ENCODE measurements around the gene PSEN2.

Gene PSEN2

DNA sequence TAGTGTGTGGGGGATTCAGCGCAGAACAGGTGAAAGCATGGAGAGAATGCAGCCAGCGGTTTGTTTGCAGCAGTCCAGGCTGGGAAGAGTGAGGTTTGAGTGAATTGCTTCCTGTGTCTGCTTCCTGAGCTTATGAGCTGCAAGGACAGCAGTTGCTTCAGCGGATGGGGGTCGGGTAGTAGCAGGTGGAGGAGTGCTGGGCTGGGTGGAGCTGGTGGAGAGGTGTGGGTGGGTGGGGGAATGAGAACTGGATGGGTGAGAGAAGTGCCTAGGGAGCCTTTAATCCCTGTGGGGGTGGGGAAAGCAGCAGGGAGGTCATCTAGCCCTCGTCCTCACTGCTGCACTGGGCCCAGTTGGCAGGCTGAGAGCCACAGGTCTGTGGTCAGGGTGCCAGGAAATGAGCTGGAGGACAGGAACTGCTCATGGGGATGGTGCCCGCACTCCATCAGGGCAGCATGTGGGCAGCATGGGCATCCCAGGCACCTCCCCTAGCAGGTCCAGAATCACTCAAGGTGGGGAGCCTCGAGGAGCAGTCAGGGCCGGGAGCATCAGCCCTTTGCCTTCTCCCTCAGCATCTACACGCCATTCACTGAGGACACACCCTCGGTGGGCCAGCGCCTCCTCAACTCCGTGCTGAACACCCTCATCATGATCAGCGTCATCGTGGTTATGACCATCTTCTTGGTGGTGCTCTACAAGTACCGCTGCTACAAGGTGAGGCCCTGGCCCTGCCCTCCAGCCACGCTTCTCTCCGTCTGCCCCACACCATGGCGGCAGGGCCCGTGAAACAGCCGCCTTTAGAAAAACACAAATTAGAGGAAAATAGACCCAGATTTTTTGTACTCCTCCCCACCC, 14.8 kb downstream of the PSEN2 start:
- no peak for DNase-seq (ENCODE audit: low read depth in 4 of 4, low spot score in 1 of 4)

DNA sequence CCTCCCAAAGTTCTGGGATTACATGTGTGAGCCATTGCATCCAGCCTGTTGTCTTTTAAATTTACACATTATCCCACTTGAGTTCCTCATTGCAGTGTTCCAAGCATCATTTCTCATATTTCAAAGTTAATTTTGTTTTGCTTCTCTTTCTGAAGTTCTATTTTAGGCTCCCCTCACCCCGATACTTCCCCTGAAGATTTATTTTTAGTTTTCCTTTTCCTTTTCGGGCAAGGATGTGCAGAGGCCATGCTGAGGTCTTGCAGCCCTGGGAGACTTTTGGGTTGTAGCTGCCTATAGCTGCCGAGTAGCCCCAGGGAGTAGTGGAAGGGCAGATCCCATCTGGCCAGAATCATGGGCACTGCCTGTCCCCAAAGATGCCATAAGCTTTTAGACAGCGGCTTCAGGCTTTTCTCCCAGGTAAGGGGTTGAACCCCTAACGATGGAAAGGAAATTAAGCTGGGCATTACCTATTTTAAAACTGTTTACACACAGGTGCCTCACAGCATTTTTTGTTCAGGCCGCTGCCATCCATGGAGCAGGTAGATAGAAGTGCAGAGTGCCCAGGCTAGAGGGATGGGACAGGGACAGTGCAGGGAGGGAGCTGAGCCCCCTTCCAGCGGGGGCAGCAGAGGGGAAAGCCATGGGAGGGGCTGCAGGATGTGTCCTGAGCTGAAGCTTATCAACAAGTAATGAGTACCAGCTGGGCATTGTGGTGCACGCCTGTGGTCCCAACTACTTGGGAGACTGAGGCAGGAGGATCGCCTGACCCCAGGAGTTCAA, 15.9 kb downstream of the PSEN2 start:
- DNase-seq (ENCODE audit: low read depth in 4 of 4, low spot score in 1 of 4): no peak

DNA sequence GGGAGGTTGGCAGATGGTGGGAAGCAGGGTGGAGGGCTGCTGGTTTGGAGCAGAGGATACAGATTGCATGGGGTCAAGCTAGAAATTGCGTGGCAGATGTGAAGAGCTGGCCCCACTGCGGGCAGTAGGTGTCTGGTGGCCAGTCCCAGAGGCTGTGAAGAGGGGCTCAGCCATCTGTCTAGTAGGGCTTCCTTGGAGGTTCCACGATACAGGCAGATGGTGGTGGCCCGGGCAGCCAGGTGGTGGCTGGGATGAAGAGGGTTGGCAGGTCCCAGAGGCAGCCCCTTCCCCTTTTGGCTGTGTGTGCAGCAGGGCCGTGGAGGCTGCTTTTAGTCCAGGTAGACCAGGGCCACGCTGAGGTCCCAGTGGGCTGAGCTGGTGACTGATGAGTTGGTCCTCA, 16.6 kb downstream of the PSEN2 start:
- no peak for DNase-seq (ENCODE audit: low read depth in 4 of 4, low spot score in 1 of 4)

DNA sequence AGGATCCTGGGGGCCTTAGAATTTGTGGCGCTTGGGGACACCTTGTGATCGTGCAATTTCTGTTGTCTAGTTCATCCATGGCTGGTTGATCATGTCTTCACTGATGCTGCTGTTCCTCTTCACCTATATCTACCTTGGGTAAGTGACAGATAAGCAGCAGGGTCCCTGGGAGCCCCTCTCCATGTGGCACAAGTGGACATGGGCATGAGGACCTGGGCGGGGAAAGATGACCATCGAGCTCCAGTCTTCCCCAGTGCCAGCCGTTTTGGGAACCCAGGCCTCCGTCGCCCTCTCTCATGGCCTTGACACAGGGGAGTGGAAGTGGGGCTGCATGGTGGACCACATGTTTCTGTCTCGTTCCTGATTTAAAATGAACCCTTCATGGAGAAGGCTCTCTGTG, 17.6 kb downstream of the PSEN2 start:
- no peak for DNase-seq (ENCODE audit: low read depth in 4 of 4, low spot score in 1 of 4)

DNA sequence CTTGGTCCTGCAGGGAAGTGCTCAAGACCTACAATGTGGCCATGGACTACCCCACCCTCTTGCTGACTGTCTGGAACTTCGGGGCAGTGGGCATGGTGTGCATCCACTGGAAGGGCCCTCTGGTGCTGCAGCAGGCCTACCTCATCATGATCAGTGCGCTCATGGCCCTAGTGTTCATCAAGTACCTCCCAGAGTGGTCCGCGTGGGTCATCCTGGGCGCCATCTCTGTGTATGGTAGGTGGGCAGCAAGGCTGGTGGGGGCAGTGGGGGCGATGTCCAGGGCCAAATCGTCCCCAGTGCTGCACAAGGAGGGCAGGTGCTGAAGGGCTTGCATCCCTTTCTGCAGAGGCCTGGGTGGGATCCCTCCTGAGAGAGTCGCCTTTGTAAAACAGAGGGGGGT, 18.4 kb downstream of the PSEN2 start:
- no peak for DNase-seq (ENCODE audit: low read depth in 4 of 4, low spot score in 1 of 4)

DNA sequence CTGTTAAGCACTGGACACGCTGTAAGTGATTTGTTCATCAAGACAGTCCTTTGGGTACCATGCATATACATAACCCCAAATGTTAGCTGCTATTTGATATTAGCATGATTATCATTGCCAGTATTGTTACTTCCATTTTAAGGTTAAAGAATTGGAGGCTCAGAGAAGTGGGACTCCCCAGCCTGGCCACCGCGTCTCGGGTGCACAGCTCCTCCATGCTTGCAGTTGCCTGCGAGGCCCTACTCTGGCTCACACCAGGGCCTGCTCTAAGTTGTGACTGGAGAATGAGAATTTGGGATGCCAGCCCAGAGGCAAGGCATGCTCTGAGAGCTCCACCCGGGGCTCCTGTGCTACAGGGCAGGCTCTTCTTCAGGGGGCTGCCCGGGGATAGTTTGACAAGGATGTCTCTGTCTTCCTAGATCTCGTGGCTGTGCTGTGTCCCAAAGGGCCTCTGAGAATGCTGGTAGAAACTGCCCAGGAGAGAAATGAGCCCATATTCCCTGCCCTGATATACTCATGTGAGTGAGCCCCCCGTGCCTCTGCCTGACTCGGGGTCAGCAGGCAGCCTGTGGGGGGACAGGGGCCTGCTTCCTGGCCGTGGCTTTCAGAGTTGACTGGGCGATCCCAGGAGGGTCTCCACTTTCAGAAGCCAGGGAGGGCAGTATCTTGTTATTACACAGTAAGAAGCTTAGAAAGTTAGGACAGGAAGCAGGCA, 19.4 kb downstream of the PSEN2 start:
- no peak for DNase-seq (ENCODE audit: low read depth in 4 of 4, low spot score in 1 of 4)

DNA sequence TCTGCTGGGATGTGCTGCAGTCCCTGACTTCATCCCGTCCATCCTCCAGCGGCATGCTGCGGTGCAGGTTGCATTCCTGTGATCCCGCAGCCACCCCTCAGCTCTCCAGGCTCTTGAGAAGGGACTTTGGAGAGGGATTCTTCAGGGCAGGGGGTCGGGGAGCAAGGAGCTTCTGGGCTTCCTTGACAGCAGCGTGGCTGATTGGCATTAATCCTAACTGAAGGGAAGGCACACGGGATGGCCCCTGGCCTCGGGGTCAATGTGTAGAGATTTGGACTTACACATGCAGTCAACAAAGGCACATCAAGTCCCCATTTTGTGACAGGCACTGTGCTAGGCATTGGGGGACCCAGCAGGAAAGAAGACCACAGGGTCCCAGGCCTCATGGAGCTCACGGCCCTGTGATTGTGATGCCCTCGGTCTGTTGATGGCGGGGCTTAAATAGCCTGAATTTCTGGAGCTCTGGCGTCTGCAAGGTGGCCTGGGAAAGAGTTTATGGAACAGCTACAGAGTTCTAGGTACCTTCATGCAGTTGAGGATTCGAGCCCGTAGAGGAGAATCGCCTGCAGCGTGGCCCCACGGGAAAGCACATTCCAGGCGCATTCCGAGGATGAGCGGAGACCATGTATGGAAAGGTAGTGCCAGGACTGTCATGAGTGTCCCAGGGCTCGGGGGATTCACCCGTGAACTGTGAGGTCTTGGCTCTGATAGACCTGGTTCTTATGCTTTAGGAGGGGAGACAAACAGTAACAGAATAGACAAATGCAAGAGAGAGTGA, 20.1 kb downstream of the PSEN2 start:
- no peak for DNase-seq (ENCODE audit: low read depth in 4 of 4, low spot score in 1 of 4)

DNA sequence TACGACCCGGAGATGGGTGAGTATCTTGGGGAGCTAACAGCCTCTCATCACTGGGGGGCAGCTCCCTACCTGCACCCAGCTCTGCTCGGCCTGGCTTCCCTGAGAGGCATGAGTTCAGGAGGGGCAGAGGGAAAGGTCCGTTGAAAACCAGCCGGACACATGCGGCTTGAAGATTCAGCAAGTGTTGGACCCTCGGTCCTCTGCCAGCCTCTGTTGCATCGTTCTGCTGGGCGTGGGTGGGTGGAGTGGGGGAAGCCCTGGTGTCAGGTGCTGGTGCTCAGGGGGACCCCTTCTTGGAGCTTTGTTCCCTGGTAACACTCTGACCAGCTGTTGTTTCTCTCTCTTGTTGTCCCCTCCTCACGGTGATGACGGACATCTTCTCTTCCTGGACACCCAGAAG, 20.9 kb downstream of the PSEN2 start:
- no peak for DNase-seq (ENCODE audit: low read depth in 4 of 4, low spot score in 1 of 4)

DNA sequence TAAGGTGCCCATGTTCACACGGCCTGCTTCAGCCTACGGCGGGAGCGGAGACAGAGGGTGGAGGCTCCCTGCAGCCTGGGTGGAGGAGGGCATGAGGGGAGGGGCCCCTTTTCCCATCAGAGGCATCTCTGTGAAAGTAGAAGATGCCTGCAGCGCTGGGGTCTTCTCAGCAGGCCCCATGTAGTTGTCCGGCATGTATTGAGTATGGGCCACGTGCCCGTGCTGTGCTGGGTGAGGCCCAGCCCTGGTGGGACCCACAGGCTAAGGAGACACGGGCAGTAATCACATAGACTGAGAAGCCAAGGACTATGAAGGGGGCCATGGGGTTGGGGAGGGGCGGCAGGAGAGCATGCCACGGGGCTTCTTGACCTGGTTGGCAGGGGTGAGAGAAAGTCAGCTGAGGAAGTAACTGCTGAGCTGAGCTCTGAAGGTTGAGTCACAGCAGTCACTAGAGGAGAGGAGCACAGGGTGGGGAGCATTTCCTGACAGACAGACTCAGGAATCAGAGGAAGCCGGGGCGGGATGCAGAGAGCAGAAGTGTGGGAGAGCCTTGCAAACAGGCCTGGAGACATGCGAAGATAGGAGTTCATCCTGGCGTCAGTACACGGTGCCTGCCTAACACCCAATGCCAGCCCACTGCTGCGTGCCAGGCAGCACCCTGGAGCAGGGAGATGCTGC, 21.6 kb downstream of the PSEN2 start:
- DNase-seq (ENCODE audit: low read depth in 4 of 4, low spot score in 1 of 4): no peak

DNA sequence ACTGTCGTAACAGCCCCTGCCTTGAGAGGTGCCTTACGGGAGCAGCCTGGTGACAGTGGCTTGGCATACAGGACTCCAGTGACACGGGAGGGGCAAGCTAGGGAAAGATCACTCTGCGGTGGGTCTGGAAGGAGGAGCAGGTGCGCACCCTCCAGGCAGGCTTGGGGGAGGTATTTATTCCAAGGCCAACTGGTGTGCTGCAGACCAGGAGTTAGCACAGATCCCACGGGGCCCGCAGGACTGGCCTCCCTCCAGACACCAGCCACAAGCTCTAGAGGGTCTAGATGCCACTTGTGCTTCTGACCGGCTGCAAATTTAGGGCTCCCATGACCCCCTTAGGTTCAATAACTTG, 22.1 kb downstream of the PSEN2 start:
- DNase-seq (ENCODE audit: low read depth in 4 of 4, low spot score in 1 of 4): no peak

DNA sequence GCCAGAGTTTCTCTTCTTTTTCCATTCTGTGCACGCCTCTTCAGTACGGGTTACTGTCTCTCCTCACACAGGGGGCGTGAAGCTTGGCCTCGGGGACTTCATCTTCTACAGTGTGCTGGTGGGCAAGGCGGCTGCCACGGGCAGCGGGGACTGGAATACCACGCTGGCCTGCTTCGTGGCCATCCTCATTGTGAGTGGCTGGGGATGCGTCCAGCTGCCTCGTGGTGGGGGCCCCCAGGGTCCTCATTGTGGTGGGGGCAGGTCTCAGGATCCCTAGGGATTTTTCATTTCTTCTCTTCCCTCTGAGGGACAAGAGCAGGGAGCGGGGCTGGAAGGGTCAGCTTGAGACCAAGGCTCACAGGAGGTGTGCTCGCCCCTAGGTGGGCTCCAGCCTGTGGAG, 23.5 kb downstream of the PSEN2 start:
- DNase-seq (ENCODE audit: low read depth in 4 of 4, low spot score in 1 of 4): no peak

DNA sequence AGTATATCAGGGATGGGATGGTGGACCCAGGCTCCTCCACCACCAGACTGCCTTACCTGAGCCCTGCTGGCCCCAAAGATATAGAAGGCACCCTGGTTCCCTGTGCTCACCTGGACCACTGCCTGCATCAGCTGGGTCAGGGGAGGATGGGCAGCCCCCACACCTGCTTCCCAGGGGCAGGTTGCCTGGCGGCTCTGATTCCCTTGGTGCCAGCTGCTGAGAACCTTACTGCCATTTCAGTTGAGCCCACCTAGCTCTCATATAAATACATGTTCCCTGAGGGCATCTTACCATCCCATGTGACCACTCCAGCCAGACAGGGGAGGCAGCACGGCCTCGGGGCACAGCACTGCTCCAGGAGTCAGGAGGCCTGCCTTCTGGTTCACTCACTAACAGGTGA, 24.4 kb downstream of the PSEN2 start:
- no peak for DNase-seq (ENCODE audit: low read depth in 4 of 4, low spot score in 1 of 4)

DNA sequence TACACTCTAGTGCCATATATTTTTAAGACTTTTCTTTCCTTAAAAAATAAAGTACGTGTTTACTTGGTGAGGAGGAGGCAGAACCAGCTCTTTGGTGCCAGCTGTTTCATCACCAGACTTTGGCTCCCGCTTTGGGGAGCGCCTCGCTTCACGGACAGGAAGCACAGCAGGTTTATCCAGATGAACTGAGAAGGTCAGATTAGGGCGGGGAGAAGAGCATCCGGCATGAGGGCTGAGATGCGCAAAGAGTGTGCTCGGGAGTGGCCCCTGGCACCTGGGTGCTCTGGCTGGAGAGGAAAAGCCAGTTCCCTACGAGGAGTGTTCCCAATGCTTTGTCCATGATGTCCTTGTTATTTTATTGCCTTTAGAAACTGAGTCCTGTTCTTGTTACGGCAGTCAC, 25.2 kb downstream of the PSEN2 start:
- no peak for DNase-seq (ENCODE audit: low read depth in 4 of 4, low spot score in 1 of 4)

DNA sequence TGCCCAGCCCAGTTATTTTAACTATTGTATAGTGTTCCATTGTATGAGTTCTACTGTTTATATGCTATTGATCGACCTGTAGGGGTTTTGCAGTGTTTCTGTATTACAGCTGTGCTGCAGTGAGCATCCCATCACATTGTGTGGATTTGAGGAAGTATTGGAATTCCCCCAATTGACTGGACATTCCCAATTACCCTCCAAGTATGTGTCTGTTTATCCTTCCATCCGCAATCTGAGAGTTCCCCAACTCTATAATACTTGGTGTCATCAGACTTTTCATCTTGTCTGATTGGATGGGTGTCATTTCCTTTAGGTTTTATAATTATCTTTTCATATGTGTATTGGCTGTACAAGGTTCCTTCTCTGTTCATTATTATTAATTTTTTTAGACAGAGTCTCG, 27.8 kb downstream of the PSEN2 start:
- DNase-seq (ENCODE audit: low read depth in 4 of 4, low spot score in 1 of 4): no peak

DNA sequence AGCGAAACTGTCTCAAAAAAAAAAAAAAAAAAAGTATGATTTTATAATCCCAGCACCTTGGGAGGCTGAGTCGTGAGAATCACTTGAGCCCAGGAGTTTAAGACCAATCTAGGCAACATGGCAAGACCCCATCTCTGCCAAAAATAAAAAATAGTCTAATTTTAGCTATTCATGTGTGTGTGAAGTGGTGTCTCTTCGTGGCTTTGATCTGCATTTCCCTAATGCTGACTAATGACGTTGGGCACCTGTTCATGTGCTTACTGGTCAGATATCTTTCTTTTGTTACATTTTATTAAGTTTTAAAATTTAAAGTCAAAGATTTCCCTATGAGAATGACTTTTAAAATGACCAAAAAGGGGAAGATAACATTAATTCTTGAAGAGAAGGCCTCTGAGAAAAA, 31.0 kb downstream of the PSEN2 start:
- DNase-seq (ENCODE audit: low read depth in 4 of 4, low spot score in 1 of 4): no peak

DNA sequence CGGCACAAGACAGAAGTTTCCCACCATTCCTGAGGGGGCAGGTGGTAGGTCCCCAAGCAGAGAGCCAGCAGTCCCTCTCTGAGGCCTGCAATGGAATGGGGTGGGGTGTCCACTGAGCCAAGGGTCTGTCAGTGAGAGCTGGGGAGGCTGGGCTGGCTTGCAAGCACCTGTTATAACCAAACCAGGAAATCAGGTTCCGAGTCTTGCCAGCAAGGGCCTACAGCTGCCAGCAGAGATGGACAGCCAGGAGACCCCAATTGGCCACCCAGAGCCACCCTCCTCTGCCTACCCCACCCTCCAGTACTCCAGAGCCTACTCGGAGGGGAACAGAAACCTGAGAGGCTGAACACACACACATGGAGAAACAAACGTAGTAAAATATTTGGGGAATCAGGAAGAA, 32.2 kb downstream of the PSEN2 start:
- DNase-seq (ENCODE audit: low read depth in 4 of 4, low spot score in 1 of 4): no peak

DNA sequence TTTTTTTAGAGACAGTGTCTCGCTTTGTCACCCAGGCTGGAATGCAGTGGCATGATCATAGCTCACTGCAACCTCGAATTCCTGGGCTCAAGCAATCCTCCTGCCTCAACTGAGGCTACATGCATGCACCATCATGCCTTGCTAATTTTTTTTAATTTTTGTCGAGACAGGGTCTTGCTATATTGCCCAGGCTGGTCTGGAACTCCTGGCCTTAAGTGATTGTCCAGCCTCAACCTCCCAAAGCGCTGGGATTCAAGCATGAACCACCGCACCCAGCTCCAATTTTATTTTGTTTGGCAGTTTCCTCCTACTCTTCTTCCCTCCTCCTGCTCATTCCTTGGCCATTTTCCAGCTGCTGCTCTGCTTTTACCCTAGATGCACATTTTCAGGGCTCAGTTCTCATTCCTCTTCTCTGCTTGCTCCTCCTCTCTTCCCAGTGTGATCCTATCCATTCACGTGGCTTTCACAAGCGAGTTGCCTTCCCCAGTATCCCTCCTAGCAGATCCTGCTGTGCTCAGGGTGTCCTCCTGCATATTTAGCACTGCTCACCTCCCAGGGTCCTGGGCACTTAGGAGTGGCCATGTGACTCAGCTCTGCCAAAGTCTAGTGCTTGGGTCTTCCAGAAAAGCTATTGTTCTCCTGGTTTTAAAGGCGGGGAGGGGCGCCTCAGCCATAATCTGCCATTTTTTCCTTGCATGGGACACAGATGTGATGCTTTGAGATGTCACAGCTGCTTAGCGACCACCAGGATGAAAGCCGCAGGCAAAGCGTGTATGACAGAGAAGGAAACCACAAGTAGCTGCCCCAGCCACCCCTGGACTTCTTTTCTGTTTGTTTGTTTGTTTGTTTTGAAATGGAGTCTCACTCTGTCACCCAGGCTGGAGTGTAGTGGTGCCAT, 33.7 kb downstream of the PSEN2 start:
- DNase-seq (ENCODE audit: low read depth in 4 of 4, low spot score in 1 of 4): no peak

DNA sequence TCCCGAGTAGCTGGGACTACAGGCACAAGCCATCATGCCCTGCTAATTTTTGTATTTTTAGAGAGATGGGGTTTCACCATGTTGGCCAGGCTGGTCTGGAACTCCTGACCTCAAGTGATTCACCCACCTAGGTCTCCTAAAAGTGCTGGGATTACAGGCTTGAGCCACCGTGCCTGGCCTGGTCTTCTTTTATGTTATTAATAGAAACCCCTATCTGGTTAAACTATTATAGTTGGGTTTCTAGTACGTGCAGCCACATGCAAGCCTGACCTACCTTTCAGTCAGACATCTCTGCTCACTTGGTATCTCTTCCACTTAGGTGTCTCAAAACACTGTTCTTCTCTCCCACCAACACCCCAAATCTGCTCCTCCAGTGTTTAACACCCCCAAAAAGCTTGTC, 34.4 kb downstream of the PSEN2 start:
- no peak for DNase-seq (ENCODE audit: low read depth in 4 of 4, low spot score in 1 of 4)

DNA sequence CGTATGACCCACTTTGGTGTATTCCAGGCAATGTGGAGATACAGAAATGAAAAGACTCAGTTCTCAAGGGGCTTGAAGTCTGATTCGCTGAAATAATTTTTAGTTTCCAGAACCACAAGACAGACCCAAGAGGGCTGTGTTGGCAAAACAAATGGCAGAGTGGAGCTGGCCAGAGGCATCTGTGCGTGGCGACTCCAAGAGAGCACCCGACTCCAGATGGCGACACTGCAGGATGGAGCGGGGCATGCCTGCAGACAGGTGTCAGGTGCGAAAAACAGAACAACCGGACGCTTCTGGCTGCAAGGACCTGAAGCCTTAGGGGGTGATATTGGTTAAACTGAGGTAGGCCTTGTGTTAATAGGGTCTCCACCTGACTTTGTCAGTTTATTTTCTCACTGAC, 38.0 kb downstream of the PSEN2 start:
- no peak for DNase-seq (ENCODE audit: low read depth in 4 of 4, low spot score in 1 of 4)

DNA sequence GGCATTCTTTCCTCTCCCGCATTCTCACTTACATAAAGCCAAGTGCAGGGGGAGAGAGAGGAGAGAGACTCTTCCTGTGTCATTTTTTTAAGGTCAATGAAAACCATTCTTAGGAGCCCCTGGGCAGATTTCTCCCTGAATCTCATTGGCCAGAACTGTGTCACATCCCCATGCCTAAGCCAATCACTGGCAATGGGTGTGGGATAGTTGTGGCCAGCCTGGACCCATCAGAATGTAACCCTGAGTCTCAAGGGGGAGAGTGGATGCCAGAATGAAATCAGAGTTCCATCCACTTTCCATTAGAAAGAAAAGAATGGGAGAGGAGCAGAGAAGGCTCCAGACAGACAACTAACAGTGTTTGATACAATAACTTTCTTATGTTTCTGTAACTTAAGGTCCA, 38.5 kb downstream of the PSEN2 start:
- no peak for DNase-seq (ENCODE audit: low read depth in 4 of 4, low spot score in 1 of 4)
